ENCODE data around the gene MYOT.

GRCh38 chr5:137856201-137856600 lies 11.5 kb upstream of the MYOT start:
- no peak for TF ChIP-seq CTBP1 (IDR thresholded peaks at IDR 0.05; ENCODE audit: borderline replicate concordance)
- no peak for TF ChIP-seq HDGF (IDR thresholded peaks at IDR 0.05; ENCODE audit: borderline replicate concordance)

All from HEK293T (cell line).